ENCODE measurements around the gene COX6A1. TPM values are rescaled to one million over a fixed set of nuclear protein-coding genes. Genes with fewer than 3 reads are reported as not detected.

Gene COX6A1
- total RNA-seq, 1 experiment from 2014 or later = 2,042 TPM

DNA sequence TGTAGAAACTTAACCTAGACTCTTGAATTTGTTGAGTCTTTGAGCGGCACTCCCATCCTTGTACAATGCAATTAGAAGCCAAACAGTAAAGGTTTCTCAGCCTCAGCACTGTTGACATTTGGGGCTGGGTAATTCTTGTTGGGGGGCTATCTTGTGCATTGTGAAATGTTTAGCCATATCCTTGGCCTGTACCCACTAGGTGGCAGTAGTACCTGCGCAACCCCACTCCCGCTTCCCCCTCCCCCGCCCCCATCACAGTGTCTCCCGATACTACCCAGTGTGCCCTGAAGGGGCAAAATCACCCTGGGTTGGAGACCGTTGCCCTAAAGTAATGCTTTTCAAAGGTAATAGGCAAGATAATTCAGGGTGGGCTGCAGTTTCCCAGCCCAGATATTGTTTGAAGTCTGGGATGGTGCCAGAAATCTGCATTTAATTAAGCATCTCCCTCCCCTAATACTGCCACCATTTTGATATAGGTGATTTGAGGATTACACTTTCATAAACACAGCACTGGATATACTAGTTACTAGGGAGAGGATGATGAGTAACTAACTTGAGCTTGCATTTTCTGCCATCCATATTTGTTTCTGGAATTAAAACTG, 1.8 kb downstream of the COX6A1 start:
- BruUV-seq (replicated peaks) = no TSS peak
- intact Hi-C loops (cut with micrococcal nuclease) = loop anchor here (1.0 to 5.0 kb wide), 3 partner anchors 29 to 210 kb away; partner anchors contain the start of gene SRSF9
- peaks cover 62% of the 10 kb centered on the region for H3K79me2 ChIP-seq (ENCODE audit: low read length)
- ChIA-PET CTCF (interaction anchor here (0.6 kb wide), 1 partner anchor 27 kb away, joined by 5 read pairs; no protein-coding TSS in a partner anchor), POLR2A (ENCODE audit: unreplicated experiment) (no interaction called here)
- H3K9ac ChIP-seq (ENCODE audit: low read length) = peak overlapping the region; percentile 76; the same call in 1 of the 2 replicates
- H3F3A ChIP-seq (ENCODE audit: low read length, unreplicated experiment) = no peaks in the 10 kb centered on the region
- H3K27me3 ChIP-seq (ENCODE audit: low read length) = no peaks in the 10 kb centered on the region
- no peaks in the 10 kb centered on the region for H3K9me3 ChIP-seq (ENCODE audit: low read length)
- no peak overlapping the region for H3K27ac ChIP-seq (ENCODE audit: low read length)
- peaks cover 21% of the 10 kb centered on the region for H3K4me1 ChIP-seq (ENCODE audit: insufficient read depth, low read length)
- H2AFZ ChIP-seq (ENCODE audit: low read length) = no peak overlapping the region
- H3K36me3 ChIP-seq (ENCODE audit: low read depth, low read length) = peaks cover 30% of the 10 kb centered on the region
- H3K9me2 ChIP-seq (replicated peaks; ENCODE audit: low read length) = no peaks in the 10 kb centered on the region
- ATAC-seq (peak; percentile 15; the same call in 1 of the 2 replicates), DNase-seq (peak; percentile 77)
- H3K4me3 ChIP-seq (ENCODE audit: low read length) = peak overlapping the region; percentile 83
- no peak for TF ChIP-seq EZH2phosphoT487 (IDR thresholded peaks at IDR 0.05; ENCODE audit: borderline replicate concordance, low read length)
- TF ChIP-seq, protein P1, sequence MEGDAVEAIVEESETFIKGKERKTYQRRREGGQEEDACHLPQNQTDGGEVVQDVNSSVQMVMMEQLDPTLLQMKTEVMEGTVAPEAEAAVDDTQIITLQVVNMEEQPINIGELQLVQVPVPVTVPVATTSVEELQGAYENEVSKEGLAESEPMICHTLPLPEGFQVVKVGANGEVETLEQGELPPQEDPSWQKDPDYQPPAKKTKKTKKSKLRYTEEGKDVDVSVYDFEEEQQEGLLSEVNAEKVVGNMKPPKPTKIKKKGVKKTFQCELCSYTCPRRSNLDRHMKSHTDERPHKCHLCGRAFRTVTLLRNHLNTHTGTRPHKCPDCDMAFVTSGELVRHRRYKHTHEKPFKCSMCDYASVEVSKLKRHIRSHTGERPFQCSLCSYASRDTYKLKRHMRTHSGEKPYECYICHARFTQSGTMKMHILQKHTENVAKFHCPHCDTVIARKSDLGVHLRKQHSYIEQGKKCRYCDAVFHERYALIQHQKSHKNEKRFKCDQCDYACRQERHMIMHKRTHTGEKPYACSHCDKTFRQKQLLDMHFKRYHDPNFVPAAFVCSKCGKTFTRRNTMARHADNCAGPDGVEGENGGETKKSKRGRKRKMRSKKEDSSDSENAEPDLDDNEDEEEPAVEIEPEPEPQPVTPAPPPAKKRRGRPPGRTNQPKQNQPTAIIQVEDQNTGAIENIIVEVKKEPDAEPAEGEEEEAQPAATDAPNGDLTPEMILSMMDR (conservative IDR thresholded peaks at IDR 0.05; ENCODE audit: low read depth, low read length) = peak; percentile 87
- peaks cover 21% of the 10 kb centered on the region for H4K20me1 ChIP-seq (ENCODE audit: low read length)
- H3K4me2 ChIP-seq (ENCODE audit: low read length) = peak overlapping the region; percentile 85

DNA sequence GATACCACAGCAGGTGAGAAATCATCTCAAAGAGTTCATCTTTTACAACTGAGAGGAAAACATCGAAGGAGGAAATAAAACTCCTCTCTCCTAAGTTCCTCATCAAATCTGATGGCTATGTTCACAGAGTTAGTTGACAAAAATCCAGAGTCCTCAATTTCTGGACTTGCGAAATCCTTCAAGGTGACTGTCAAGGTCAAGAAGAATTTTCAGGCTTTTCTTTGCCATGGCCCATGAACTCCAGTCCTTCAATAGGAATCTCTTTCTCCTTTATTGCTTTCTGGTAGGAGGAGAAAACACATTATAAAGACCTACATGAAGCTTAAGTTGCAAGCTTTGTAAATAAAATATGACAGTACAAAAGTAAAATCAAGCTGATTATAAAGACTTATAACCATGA, 6.8 kb downstream of the COX6A1 start:
- intact Hi-C loops (cut with micrococcal nuclease) = no loop called here
- DNase-seq = no peak
- no peaks in the 10 kb centered on the region for H3K27me3 ChIP-seq (ENCODE audit: low read length)
- POLR2A ChIA-PET (ENCODE audit: unreplicated experiment) = no interaction called here
- peaks cover 20% of the 10 kb centered on the region for H4K20me1 ChIP-seq (ENCODE audit: low read length)
- H3K27ac ChIP-seq (ENCODE audit: low read length) = no peak overlapping the region
- TF ChIP-seq, protein P1 (conservative IDR thresholded peaks at IDR 0.05; ENCODE audit: low read depth, low read length) = no peak
- no peak for TF ChIP-seq EZH2 (IDR thresholded peaks at IDR 0.05; ENCODE audit: low read length, unreplicated experiment)
- TF ChIP-seq EZH2phosphoT487 (IDR thresholded peaks at IDR 0.05; ENCODE audit: borderline replicate concordance, low read length) = no peak
- H3K4me3 ChIP-seq (ENCODE audit: low read length) = peak overlapping the region; percentile 77
- peaks cover 33% of the 10 kb centered on the region for H3K36me3 ChIP-seq (ENCODE audit: low read depth, low read length)
- no peak overlapping the region for H3K9ac ChIP-seq (ENCODE audit: low read length)
- no peak overlapping the region for H2AFZ ChIP-seq (ENCODE audit: low read length)
- peaks cover 88% of the 10 kb centered on the region for H3K79me2 ChIP-seq (ENCODE audit: low read length)
- ATAC-seq = no peak
- no TSS peak for BruUV-seq (replicated peaks)
- H3K9me2 ChIP-seq (replicated peaks; ENCODE audit: low read length) = no peaks in the 10 kb centered on the region
- H3K4me2 ChIP-seq (ENCODE audit: low read length) = peak overlapping the region; percentile 79
- peaks cover 28% of the 10 kb centered on the region for H3K4me1 ChIP-seq (ENCODE audit: insufficient read depth, low read length)
- CTCF ChIA-PET = no interaction called here
- H3F3A ChIP-seq (ENCODE audit: low read length, unreplicated experiment) = no peaks in the 10 kb centered on the region
- H3K9me3 ChIP-seq (ENCODE audit: low read length) = no peaks in the 10 kb centered on the region

Measured in PC-3 (cell line).